ENCODE results near the gene SIX1.

SIX1 gene

GRCh38 chr14:60641742-60642269 is 7.5 kb downstream of the SIX1 start:
- no peak for DNase-seq

- no peak for DNase-seq
These were observed 8.2 kb downstream of the SIX1 start for GRCh38 chr14:60640859-60641741.

GRCh38 chr14:60639674-60640073 is 9.6 kb downstream of the SIX1 start:
- DNase-seq = no peak

- no peak for DNase-seq
These were observed 11.6 kb downstream of the SIX1 start for GRCh38 chr14:60637479-60638315.

- DNase-seq = no peak
These were observed 12.3 kb downstream of the SIX1 start for GRCh38 chr14:60636879-60637478.

GRCh38 chr14:60634153-60634552 is 15.1 kb downstream of the SIX1 start:
- no peak for DNase-seq

- no peak for DNase-seq
These were observed 16.5 kb downstream of the SIX1 start for GRCh38 chr14:60632777-60633176.

GRCh38 chr14:60632257-60632656 is 17.0 kb downstream of the SIX1 start:
- no peak for DNase-seq

- no peak for DNase-seq
These were observed 17.4 kb downstream of the SIX1 start for GRCh38 chr14:60631842-60632241.

GRCh38 chr14:60630129-60630528 is 19.1 kb downstream of the SIX1 start:
- DNase-seq = no peak

- DNase-seq = no peak
These were observed 20.4 kb downstream of the SIX1 start for GRCh38 chr14:60628892-60629291.

GRCh38 chr14:60622917-60623257 is 26.4 kb downstream of the SIX1 start:
- DNase-seq = no peak

GRCh38 chr14:60622210-60622916 is 26.9 kb downstream of the SIX1 start:
- DNase-seq = no peak

- no peak for DNase-seq
These were observed 27.9 kb downstream of the SIX1 start for GRCh38 chr14:60621386-60621785.

GRCh38 chr14:60618241-60618640 is 31.0 kb downstream of the SIX1 start:
- peak; percentile 98 for DNase-seq

GRCh38 chr14:60616461-60616959 is 32.8 kb downstream of the SIX1 start:
- no peak for DNase-seq

GRCh38 chr14:60602291-60602690 is 47.0 kb downstream of the SIX1 start:
- DNase-seq = no peak

GRCh38 chr14:60599727-60600126 is 49.5 kb downstream of the SIX1 start:
- no peak for DNase-seq

- no peak for DNase-seq
These were observed 53.1 kb downstream of the SIX1 start for GRCh38 chr14:60596139-60596538.

GRCh38 chr14:60594062-60594461 is 55.2 kb downstream of the SIX1 start:
- peak; percentile 97 for DNase-seq

Data from DMS79 (cell line).